IPS DF 19.7 (cell line): ENCODE results near the gene EMILIN1.

Experiments
- DNase-seq: peaks from one replicate; pipeline ENCODE4 v3.0.0-alpha.2; 2013; ENCODE audit warnings: low read depth, low spot score

EMILIN1 gene

DNA sequence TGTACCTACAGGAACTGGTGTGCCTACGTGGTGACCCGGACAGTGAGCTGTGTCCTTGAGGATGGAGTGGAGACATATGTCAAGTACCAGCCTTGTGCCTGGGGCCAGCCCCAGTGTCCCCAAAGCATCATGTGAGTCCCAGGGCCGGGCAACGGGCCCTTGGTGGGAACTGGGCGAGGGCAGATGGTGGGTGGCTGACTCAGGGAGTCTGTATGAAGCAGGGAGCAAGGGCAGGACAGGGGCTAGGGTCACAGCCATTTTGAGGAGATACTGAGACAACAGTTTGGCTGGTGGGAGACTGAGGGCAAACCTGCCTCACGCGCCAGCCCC is 1.7 kb downstream of the EMILIN1 start:
- DNase-seq: no peak

DNA sequence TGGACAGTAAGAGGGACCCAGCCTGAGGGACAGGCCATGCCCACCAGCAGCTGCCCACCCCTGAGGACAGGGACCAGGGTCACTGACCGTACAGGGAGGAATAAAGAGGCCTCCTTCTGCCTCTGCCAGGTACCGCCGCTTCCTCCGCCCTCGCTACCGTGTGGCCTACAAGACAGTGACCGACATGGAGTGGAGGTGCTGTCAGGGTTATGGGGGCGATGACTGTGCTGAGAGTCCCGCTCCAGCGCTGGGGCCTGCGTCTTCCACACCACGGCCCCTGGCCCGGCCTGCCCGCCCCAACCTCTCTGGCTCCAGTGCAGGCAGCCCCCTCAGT is 2.2 kb downstream of the EMILIN1 start:
- no peak for DNase-seq

DNA sequence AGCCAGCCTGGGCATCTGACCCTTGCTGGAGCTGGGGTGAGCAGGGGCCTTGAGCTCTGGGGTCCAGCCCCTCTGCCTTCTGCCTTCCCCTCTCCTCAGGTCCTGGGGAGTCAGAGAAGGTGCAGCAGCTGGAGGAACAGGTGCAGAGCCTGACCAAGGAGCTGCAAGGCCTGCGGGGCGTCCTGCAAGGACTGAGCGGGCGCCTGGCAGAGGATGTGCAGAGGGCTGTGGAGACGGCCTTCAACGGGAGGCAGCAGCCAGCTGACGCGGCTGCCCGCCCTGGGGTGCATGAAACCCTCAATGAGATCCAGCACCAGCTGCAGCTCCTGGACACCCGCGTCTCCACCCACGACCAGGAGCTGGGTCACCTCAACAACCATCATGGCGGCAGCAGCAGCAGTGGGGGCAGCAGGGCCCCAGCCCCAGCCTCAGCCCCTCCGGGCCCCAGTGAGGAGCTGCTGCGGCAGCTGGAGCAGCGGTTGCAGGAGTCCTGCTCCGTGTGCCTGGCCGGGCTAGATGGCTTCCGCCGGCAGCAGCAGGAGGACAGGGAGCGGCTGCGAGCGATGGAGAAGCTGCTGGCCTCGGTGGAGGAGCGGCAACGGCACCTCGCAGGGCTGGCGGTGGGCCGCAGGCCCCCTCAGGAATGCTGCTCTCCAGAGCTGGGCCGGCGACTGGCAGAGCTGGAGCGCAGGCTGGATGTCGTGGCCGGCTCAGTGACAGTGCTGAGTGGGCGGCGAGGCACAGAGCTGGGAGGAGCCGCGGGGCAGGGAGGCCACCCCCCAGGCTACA is 3.8 kb downstream of the EMILIN1 start:
- no peak for DNase-seq

DNA sequence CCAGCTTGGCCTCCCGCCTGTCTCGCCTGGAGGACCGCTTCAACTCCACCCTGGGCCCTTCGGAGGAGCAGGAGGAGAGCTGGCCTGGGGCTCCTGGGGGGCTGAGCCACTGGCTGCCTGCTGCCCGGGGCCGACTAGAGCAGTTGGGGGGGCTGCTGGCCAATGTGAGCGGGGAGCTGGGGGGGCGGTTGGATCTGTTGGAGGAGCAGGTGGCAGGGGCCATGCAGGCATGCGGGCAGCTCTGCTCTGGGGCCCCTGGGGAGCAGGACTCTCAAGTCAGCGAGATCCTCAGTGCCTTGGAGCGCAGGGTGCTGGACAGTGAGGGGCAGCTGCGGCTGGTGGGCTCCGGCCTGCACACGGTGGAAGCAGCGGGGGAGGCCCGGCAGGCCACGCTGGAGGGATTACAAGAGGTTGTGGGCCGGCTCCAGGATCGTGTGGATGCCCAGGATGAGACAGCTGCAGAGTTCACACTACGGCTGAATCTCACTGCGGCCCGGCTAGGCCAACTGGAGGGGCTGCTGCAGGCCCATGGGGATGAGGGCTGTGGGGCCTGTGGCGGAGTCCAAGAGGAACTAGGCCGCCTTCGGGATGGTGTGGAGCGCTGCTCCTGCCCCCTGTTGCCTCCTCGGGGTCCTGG is 4.5 kb downstream of the EMILIN1 start:
- DNase-seq: no peak

DNA sequence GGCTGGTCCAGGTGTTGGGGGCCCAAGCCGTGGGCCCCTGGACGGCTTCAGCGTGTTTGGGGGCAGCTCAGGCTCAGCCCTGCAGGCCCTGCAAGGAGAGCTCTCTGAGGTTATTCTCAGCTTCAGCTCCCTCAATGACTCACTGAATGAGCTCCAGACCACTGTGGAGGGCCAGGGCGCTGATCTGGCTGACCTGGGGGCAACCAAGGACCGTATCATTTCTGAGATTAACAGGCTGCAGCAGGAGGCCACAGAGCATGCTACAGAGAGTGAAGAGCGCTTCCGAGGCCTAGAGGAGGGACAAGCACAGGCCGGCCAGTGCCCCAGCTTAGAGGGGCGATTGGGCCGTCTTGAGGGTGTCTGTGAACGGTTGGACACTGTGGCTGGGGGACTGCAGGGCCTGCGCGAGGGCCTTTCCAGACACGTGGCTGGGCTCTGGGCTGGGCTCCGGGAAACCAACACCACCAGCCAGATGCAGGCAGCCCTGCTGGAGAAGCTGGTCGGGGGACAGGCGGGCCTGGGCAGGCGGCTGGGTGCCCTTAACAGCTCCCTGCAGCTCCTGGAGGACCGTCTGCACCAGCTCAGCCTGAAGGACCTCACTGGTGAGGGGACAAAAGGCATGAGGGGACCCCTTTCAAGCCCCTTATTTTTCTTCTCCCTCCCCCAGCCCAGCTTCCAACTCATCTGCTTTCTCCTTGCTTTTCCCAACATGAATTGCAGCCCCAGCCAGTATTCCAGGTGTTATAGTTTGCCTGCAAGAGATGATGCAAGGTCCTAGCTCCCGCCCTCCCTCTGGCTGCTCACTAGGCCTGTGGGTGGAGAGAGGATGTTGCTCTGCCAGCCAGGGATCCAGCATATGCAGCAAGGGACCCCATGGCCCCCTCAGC is 5.2 kb downstream of the EMILIN1 start:
- DNase-seq: no peak

DNA sequence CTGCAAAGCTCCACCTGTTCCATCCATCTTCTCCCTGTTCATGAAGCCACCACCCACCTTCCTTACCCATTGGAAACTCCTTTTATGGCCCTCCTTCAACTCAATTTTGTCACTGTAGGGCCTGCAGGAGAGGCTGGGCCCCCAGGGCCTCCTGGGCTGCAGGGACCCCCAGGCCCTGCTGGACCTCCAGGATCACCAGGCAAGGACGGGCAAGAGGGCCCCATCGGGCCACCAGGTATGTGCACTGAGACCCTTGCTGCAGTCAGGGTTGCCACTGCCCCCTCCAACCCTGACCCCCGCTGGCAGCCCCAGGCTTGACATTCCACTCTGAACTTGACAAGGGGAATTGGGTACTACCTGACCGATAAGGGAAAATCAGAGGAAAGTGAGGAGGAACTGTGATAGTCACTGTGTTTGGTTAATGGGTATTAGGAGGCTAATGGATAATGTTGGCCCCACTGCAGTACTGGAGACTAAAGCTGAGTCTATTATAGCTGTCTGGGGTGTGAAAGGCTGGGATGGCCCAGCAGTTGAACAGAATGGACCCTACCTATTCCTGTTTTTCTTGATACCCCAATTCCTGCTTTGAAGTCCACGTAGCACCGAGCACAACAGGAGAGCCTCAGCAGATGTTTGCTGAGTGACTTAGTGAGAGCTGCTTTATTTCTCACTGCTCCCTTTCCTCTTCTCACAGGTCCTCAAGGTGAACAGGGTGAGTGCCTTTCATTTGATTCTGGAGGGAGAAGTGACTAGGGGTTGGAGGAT is 6.1 kb downstream of the EMILIN1 start:
- DNase-seq: no peak

DNA sequence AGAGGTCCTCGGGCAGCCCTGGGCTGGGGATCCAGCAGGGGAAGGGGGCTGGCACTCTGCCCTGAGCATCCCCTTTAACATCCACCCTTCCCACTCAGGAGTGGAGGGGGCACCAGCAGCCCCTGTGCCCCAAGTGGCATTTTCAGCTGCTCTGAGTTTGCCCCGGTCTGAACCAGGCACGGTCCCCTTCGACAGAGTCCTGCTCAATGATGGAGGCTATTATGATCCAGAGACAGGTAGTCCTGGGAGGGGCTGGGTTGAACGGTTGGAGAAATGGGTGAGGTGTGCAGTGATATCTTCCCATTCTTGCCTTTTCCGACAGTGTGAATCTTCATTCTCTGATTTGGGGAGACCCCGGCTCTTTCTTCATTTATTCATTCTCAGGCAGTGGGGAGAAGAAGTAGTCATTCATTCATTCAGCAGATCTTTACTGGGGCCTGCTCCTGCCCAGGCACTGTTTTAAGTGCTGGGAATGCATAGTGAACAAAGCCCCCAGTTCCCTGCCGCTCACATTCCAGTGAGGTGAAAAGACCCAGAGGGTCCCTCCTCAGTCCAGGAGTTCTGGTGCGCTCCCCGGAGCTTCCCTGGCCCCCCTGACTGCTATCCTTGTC is 6.8 kb downstream of the EMILIN1 start:
- no peak for DNase-seq

DNA sequence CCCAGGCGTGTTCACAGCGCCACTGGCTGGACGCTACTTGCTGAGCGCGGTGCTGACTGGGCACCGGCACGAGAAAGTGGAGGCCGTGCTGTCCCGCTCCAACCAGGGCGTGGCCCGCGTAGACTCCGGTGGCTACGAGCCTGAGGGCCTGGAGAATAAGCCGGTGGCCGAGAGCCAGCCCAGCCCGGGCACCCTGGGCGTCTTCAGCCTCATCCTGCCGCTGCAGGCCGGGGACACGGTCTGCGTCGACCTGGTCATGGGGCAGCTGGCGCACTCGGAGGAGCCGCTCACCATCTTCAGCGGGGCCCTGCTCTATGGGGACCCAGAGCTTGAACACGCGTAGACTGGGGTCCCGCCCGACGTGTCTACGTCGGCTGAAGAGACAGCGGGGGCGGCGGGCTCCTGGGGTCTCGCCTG is 7.3 kb downstream of the EMILIN1 start:
- no peak for DNase-seq

DNA sequence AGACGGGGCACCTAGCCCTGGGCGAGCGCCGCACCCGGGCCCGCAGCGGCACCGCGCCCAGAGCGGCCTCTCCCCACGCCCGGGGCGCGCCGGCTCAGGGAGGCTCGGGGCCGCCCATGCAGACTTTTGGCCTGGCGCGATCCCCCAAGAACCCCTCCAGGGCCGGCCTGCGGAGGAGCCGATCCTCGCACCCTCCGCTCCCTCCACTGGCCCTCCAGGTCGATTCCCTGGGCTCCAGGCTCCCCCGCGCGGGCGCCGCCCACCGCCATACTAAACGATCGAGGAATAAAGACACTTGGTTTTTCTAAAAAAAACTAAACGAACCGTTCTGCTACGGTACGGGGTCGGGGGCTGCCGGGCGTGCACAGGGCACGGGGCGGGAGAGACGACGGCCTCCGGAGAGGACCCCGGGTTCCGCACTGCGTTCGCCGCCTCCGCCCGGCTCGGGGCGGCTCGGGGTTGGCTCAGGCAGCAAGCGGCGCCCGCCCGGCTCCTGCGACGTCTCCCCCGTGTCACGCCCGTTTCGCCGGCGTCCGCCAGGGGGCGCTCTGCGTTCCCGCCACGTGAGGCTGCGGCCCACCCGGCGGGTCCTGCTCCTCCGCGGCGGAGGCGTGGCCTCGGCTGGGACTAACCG is 7.8 kb downstream of the EMILIN1 start:
- no peak for DNase-seq

DNA sequence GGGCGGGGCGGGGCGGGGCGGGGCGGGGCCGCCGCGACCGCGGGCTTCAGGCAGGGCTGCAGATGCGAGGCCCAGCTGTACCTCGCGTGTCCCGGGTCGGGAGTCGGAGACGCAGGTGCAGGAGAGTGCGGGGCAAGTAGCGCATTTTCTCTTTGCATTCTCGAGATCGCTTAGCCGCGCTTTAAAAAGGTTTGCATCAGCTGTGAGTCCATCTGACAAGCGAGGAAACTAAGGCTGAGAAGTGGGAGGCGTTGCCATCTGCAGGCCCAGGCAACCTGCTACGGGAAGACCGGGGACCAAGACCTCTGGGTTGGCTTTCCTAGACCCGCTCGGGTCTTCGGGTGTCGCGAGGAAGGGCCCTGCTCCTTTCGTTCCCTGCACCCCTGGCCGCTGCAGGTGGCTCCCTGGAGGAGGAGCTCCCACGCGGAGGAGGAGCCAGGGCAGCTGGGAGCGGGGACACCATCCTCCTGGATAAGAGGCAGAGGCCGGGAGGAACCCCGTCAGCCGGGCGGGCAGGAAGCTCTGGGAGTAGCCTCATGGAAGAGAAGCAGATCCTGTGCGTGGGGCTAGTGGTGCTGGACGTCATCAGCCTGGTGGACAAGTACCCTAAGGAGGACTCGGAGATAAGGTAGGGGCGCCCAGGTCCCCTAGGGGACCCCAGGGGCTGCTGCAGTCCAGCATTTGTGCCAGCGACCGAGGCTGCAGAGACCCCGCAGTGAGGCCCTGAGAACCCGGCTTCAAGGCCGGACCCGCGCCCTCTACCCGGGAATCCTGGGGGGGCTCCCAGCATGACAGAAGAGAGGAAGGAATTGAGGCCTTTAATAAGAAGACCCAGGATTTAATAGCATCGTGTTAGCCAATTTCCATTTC is 8.5 kb downstream of the EMILIN1 start, which contains the start of gene KHK:
Gene KHK (plus strand): TSS at position 49 of the 870 bp plus-strand sequence. CDS start 488 bp downstream, at position 537.
- no peak for DNase-seq

DNA sequence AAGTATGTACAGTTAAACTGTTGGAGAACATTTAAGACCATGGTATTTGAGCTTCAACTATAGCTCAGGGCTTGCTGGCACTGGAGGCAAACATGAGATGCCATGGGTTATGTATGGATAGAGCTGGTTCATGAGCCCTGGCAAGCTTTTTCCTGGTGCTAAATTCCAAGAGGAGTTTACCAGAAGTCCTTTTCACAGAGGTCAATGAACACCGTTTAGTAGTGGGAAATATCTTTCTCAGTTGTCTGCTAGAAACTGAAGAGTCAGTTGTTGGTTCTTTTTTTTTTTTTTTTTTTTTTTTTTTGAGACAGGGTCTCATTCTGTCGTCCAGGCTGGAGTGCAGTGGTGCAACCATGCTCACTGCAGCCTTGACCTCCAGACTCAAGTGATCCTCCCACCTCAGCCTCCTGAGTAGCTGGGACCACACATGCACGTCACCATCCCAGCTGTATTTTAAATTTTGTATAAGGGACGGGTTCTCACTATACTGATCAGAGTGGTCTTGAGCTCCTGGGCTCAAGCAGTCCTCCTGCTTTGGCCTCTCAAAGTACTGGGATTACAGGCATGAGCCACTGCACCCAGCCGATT is 9.5 kb downstream of the EMILIN1 start:
- DNase-seq: no peak

DNA sequence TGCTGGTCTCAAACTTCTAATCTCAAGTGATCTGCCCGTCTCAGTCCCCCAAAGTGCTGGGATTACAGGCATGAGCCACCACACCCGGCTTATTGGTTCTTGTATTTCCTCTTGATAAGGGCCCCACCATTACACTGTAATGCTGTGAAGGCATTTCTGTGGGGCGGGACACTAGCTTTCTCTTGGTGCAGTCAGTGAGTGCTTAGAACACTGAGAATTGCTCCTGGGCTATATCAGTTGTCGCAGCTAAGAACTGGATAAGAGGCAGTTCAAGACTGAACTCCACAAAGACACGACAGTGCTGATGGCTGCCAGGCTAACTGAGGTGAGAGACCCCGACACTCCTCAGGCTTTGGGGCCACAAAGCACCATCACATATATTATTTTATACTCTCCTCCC is 10.2 kb downstream of the EMILIN1 start:
- no peak for DNase-seq

DNA sequence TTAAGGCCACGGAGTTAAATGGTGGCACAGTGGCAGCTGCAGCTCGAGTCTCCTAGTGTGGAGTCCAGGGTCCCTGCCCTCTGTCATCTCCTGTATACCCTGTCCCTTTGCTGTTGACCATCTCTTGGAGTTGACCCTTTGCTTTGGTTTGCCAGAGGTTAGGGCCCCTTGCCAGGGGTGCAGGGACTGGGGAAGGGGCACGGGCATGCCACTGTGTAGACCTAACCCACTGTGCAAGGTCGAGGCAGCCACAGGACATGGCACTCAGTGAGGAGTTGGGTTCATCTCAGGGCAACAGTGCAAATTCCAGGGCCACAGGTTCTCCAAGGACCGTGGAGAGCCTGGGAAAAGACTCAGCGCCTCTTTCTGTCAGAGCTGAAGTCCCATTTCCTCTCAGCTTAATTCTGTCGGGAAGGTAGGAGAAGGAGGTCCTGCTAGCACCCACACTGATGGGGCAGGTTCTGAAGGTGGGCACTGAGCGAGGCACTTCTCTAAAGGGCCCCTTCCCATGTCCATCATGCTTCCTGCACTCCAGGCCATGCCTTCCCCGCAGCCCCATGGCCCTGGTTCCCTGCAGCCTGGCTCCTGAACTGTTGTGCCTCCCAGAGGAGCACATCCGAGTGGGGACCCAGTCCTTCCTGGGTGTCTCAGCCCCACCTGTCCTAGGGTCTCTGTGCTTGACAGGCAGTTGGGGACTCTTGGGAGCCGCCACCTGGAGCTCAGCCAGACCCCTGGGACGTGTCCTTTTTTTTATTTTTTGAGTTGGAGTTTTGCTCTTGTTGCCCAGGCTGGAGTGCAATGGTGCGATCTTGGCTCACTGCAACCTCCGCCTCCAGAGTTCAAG is 10.9 kb downstream of the EMILIN1 start:
- DNase-seq: no peak

DNA sequence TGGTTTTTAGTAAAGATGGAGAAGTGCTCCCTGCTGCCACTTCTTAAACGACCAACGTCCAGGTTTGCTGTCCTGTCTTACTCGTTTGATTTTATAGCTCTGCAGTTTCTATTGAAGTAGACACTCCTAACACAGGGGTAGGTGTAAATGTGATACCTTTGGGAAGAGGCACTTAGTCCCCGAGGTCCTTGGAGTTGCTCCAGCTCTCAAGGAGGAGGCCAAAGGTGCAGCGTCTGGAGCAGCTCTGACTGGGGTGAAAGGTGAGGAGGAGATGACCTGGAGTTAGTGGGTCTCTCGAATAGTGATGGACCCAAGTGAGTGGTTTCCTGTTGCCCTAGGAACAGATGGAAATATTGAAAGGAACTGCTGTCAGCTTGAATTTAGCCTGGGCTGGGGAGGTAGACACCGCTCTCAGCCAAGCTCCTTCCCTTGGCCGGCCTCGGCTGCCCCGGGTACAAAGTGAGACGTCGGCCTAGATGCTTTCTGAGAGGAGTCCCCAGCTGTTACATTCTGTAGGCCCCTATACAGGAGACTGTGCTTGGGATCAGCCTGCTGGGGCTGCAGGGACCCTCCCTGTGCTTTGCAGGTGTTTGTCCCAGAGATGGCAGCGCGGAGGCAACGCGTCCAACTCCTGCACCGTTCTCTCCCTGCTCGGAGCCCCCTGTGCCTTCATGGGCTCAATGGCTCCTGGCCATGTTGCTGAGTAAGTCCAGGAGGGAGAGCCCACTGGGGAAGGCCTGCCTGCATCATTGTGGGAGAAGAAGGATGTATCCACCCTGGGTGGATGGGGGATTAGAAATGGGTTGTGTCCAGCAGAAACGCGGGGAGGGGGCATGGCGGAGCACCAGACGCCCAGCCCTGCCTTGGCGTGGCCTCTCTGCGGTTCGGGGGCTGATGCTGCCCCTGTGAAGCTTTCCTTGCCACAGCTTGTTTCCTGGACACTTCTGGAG is 13.6 kb downstream of the EMILIN1 start:
- no peak for DNase-seq

DNA sequence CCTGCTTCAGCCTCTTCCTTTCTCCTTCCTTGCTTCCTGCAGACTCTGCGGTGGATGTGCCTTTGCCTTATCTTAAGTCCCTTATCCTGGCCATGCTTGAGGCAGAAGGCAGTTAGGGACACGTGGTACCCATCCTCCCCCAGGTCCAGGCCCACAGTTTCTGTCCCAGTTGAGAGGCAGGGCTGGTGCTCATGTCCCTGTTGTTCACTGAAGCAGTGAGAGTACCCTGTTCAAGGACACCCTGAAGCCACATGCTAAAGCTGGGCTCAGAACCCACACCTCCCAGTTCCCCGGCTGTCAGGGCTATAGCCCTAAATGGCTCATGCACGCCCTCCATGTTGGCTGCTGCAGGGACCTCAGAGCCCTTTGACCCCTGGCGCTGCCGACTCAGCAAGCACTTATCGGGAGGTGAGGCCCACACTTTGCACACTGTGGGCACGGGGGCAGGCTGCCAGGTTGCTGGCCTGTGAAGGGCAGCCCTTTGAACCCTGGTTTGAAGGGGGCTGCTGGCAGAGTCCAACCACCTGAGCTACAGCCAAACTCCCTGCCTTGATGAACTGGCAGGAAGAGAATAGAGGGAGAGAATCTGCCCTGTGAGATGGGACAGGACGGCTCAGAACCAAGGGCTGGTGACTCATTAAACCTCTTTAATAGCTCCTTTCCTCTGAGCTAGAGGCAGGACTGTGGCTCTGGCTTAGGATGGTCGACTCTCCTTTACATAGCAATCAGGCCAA is 14.4 kb downstream of the EMILIN1 start:
- no peak for DNase-seq

DNA sequence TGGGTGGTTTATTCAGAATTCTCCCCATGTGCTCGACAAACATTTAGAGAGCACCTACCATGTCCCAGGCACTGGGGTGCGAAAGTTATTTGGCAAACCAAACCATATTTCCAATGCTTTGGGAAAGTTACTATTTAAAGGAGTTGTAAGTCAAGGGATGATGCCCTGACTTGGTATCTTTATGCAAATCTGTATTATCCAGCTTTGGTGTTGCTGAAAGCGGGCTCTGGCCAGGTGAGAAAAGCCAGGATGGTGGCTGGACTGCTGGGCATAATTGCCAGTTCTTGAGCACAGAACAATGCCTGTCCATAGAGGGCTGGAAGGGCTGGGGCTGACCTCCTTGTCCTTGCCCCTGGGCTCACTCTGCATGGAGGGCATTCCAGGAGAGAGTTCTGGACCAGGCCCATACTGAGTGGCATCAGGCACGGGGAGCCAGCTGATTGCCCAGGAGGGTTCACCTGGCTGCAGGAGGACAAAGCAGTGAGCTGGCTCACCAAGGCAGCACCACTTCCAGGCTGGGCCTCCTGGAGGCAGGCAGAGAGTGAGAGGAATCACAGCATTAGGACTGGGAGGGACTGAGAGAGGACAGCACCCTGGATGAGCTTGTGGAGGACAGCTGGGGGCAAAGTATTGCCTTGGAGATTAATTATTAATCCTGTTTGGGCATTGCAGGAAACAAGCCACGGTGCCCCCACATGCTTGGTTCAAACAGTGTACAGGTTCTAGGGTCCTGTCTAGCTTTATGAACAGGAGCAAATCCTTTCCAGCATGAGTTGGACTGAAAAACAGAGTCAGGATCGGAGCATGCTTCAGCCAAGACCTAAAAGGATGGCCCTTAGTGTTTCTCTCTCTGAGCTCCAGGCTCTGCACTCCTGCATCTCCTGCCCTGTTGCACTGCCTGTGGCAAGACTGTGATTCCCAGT is 15.3 kb downstream of the EMILIN1 start:
- DNase-seq: no peak
